Measurements from ENCODE around the gene RND1.

Gene RND1

GRCh38 chr12:48838048-48838447, 27.6 kb downstream of the RND1 start:
- Histone ChIP-seq H4K8ac (ENCODE audit: low read depth, low read length) (no peak overlapping the region), H3K4me1 (ENCODE audit: control insufficient read depth in 1 of 2, insufficient read depth in 2 of 2, low read length in 2 of 2) (no peaks in the 10 kb centered on the region), H2AFZ (ENCODE audit: insufficient read depth, low read length, poor library complexity) (no peak overlapping the region), H3K4me3 (ENCODE audit: low read depth, low read length) (no peak overlapping the region), H3K18ac (ENCODE audit: low read length) (no peak overlapping the region), H2BK5ac (ENCODE audit: low read depth, low read length, poor library complexity) (no peak overlapping the region), H4K91ac (ENCODE audit: low read depth, low read length) (no peak overlapping the region), H3K27ac (ENCODE audit: low read depth, low read length) (no peak overlapping the region), H2AK5ac (ENCODE audit: low read length) (no peak overlapping the region), H3K4me2 (ENCODE audit: low read length) (no peak overlapping the region), H3K9me3 (ENCODE audit: insufficient read depth, low read depth, low read length) (no peaks in the 10 kb centered on the region), H3K79me1 (ENCODE audit: low read length) (no peaks in the 10 kb centered on the region), H2BK12ac (ENCODE audit: low read length) (no peak overlapping the region), H3K79me2 (ENCODE audit: control insufficient read depth, insufficient read depth, low read length, poor library complexity) (no peaks in the 10 kb centered on the region), H3K27me3 (ENCODE audit: insufficient read depth, low read length) (no peaks in the 10 kb centered on the region), H4K12ac (ENCODE audit: low read depth, low read length) (no peak overlapping the region), H3K14ac (ENCODE audit: low read length) (no peak overlapping the region), H3K36me3 (ENCODE audit: control insufficient read depth in 1 of 2, insufficient read depth in 2 of 2, low read length in 2 of 2) (peaks cover 54 to 69% of the 10 kb centered on the region in 2 experiments), H3K4ac (ENCODE audit: low read depth, low read length) (no peak overlapping the region), H2BK120ac (ENCODE audit: insufficient read depth, low read length, poor library complexity) (no peak overlapping the region), H3K23ac (ENCODE audit: low read length) (no peak overlapping the region), H3K9ac (ENCODE audit: low read length) (no peak overlapping the region)
- no CpG with 5 or more reads among the region's 4 CpGs for WGBS (ENCODE audit: extremely low coverage, insufficient coverage, insufficient read length)
- no peak for DNase-seq

GRCh38 chr12:48832321-48833060, 33.2 kb downstream of the RND1 start:
- DNase-seq: no peak
- Histone ChIP-seq H3K9me3 (ENCODE audit: insufficient read depth, low read depth, low read length) (no peaks in the 10 kb centered on the region), H2AK5ac (ENCODE audit: low read length) (no peak overlapping the region), H3K23ac (ENCODE audit: low read length) (no peak overlapping the region), H3K79me1 (ENCODE audit: low read length) (no peaks in the 10 kb centered on the region), H3K27me3 (ENCODE audit: insufficient read depth, low read length) (no peaks in the 10 kb centered on the region), H4K91ac (ENCODE audit: low read depth, low read length) (no peak overlapping the region), H3K79me2 (ENCODE audit: control insufficient read depth, insufficient read depth, low read length, poor library complexity) (no peaks in the 10 kb centered on the region), H2BK5ac (ENCODE audit: low read depth, low read length, poor library complexity) (no peak overlapping the region), H3K4me1 (ENCODE audit: control insufficient read depth in 1 of 2, insufficient read depth in 2 of 2, low read length in 2 of 2) (no peaks in the 10 kb centered on the region), H3K14ac (ENCODE audit: low read length) (no peak overlapping the region), H3K4me2 (ENCODE audit: low read length) (no peak overlapping the region), H3K9ac (ENCODE audit: low read length) (no peak overlapping the region), H4K12ac (ENCODE audit: low read depth, low read length) (no peak overlapping the region), H3K36me3 (ENCODE audit: control insufficient read depth in 1 of 2, insufficient read depth in 2 of 2, low read length in 2 of 2) (peaks cover 77 to 90% of the 10 kb centered on the region in 2 experiments), H2AFZ (ENCODE audit: insufficient read depth, low read length, poor library complexity) (no peak overlapping the region), H2BK12ac (ENCODE audit: low read length) (no peak overlapping the region), H2BK120ac (ENCODE audit: insufficient read depth, low read length, poor library complexity) (no peak overlapping the region), H3K4me3 (ENCODE audit: low read depth, low read length) (no peak overlapping the region), H3K4ac (ENCODE audit: low read depth, low read length) (no peak overlapping the region), H3K27ac (ENCODE audit: low read depth, low read length) (no peak overlapping the region), H3K18ac (ENCODE audit: low read length) (no peak overlapping the region), H4K8ac (ENCODE audit: low read depth, low read length) (no peak overlapping the region)
- no CpG with 5 or more reads among the region's 12 CpGs for WGBS (ENCODE audit: extremely low coverage, insufficient coverage, insufficient read length)

- no peak overlapping the region for H3K27ac ChIP-seq (ENCODE audit: low read depth, low read length)
- no peaks in the 10 kb centered on the region for H3K79me1 ChIP-seq (ENCODE audit: low read length)
- WGBS (ENCODE audit: extremely low coverage, insufficient coverage, insufficient read length): no CpG with 5 or more reads among the region's 6 CpGs
- no peak overlapping the region for H4K12ac ChIP-seq (ENCODE audit: low read depth, low read length)
- H3K14ac ChIP-seq (ENCODE audit: low read length): no peak overlapping the region
- H4K91ac ChIP-seq (ENCODE audit: low read depth, low read length): no peak overlapping the region
- H2BK12ac ChIP-seq (ENCODE audit: low read length): no peak overlapping the region
- DNase-seq: no peak
- no peaks in the 10 kb centered on the region for H3K79me2 ChIP-seq (ENCODE audit: control insufficient read depth, insufficient read depth, low read length, poor library complexity)
- H3K9ac ChIP-seq (ENCODE audit: low read length): no peak overlapping the region
- H3K4me1 ChIP-seq (ENCODE audit: control insufficient read depth in 1 of 2, insufficient read depth in 2 of 2, low read length in 2 of 2): no peaks in the 10 kb centered on the region
- no peak overlapping the region for H2BK5ac ChIP-seq (ENCODE audit: low read depth, low read length, poor library complexity)
- no peak overlapping the region for H3K4me2 ChIP-seq (ENCODE audit: low read length)
- H3K36me3 ChIP-seq (ENCODE audit: control insufficient read depth in 1 of 2, insufficient read depth in 2 of 2, low read length in 2 of 2): peaks cover 77 to 90% of the 10 kb centered on the region in 2 experiments
- H2BK120ac ChIP-seq (ENCODE audit: insufficient read depth, low read length, poor library complexity): no peak overlapping the region
- H3K23ac ChIP-seq (ENCODE audit: low read length): no peak overlapping the region
- peak overlapping the region; percentile 27 for H3K4me3 ChIP-seq (ENCODE audit: low read depth, low read length)
- no peaks in the 10 kb centered on the region for H3K9me3 ChIP-seq (ENCODE audit: insufficient read depth, low read depth, low read length)
- H2AFZ ChIP-seq (ENCODE audit: insufficient read depth, low read length, poor library complexity): no peak overlapping the region
- H3K27me3 ChIP-seq (ENCODE audit: insufficient read depth, low read length): no peaks in the 10 kb centered on the region
- H3K18ac ChIP-seq (ENCODE audit: low read length): no peak overlapping the region
- no peak overlapping the region for H2AK5ac ChIP-seq (ENCODE audit: low read length)
- no peak overlapping the region for H3K4ac ChIP-seq (ENCODE audit: low read depth, low read length)
- H4K8ac ChIP-seq (ENCODE audit: low read depth, low read length): no peak overlapping the region
Observed at GRCh38 chr12:48831257-48831656, 34.4 kb downstream of the RND1 start.

- Histone ChIP-seq H3K4ac (ENCODE audit: low read depth, low read length) (no peak overlapping the region), H3K9ac (ENCODE audit: low read length) (no peak overlapping the region), H4K8ac (ENCODE audit: low read depth, low read length) (no peak overlapping the region), H4K12ac (ENCODE audit: low read depth, low read length) (no peak overlapping the region), H3K79me1 (ENCODE audit: low read length) (no peaks in the 10 kb centered on the region), H3K4me2 (ENCODE audit: low read length) (no peak overlapping the region), H2BK12ac (ENCODE audit: low read length) (no peak overlapping the region), H3K14ac (ENCODE audit: low read length) (no peak overlapping the region), H3K23ac (ENCODE audit: low read length) (no peak overlapping the region), H2BK5ac (ENCODE audit: low read depth, low read length, poor library complexity) (no peak overlapping the region), H3K4me1 (ENCODE audit: control insufficient read depth in 1 of 2, insufficient read depth in 2 of 2, low read length in 2 of 2) (no peaks in the 10 kb centered on the region), H2BK120ac (ENCODE audit: insufficient read depth, low read length, poor library complexity) (no peak overlapping the region), H3K27ac (ENCODE audit: low read depth, low read length) (no peak overlapping the region), H4K91ac (ENCODE audit: low read depth, low read length) (no peak overlapping the region), H3K79me2 (ENCODE audit: control insufficient read depth, insufficient read depth, low read length, poor library complexity) (no peaks in the 10 kb centered on the region), H2AK5ac (ENCODE audit: low read length) (no peak overlapping the region), H2AFZ (ENCODE audit: insufficient read depth, low read length, poor library complexity) (no peak overlapping the region), H3K4me3 (ENCODE audit: low read depth, low read length) (no peak overlapping the region), H3K18ac (ENCODE audit: low read length) (no peak overlapping the region), H3K9me3 (ENCODE audit: insufficient read depth, low read depth, low read length) (no peaks in the 10 kb centered on the region), H3K36me3 (ENCODE audit: control insufficient read depth in 1 of 2, insufficient read depth in 2 of 2, low read length in 2 of 2) (peaks cover 81 to 96% of the 10 kb centered on the region in 2 experiments), H3K27me3 (ENCODE audit: insufficient read depth, low read length) (no peaks in the 10 kb centered on the region)
- WGBS (ENCODE audit: extremely low coverage, insufficient coverage, insufficient read length): no CpG with 5 or more reads among the region's 16 CpGs
- no peak for DNase-seq
Observed at GRCh38 chr12:48828841-48829575, 36.7 kb downstream of the RND1 start.
